GM12892 (cell line): ENCODE data around the gene RHOJ.

Experiments used
- DNase-seq: peaks from one replicate; pipeline ENCODE4 v3.0.0; 2011; ENCODE audit not compliant: insufficient read length
- FAIRE-seq: peaks from 2 replicates; lab custom pipeline; 2011; peaks lifted over from hg19 to GRCh38; lab: Jason Lieb, UNC
- POLR2A ChIP-seq: IDR thresholded peaks from 2 replicates; pipeline ENCODE4 v1.6.1; 2011; ENCODE audit warnings: low read depth, low read length, control low read depth
- POLR2AphosphoS5 ChIP-seq: IDR thresholded peaks from 2 replicates; pipeline ENCODE4 v1.6.1; 2011; ENCODE audit warnings: low read depth, low read length, control low read depth
- TAF1 ChIP-seq: IDR thresholded peaks from 2 replicates; pipeline ENCODE4 v1.6.1; 2011; ENCODE audit warnings: low read depth, mild to moderate bottlenecking, control low read depth, low read length, borderline replicate concordance

The RHOJ gene

GRCh38 chr14:63241096-63241495, 36.9 kb downstream of the RHOJ start:
- FAIRE-seq = no peak
- no peak for DNase-seq
- TF ChIP-seq POLR2A = no peak
- no peak for TF ChIP-seq TAF1
- TF ChIP-seq POLR2AphosphoS5 = no peak

- TF ChIP-seq POLR2AphosphoS5 = no peak
- TF ChIP-seq POLR2A = no peak
- TF ChIP-seq TAF1 = no peak
- no peak for DNase-seq
- FAIRE-seq = no peak
Measured at GRCh38 chr14:63243646-63244045, 39.4 kb downstream of the RHOJ start.

- FAIRE-seq (no peak), DNase-seq (no peak)
- TF ChIP-seq POLR2AphosphoS5 (no peak), TAF1 (no peak), POLR2A (no peak)
Measured at GRCh38 chr14:63245893-63246292, 41.6 kb downstream of the RHOJ start.

- FAIRE-seq = no peak
- no peak for DNase-seq
- no peak for TF ChIP-seq POLR2AphosphoS5
- TF ChIP-seq TAF1 = no peak
- no peak for TF ChIP-seq POLR2A
Measured at GRCh38 chr14:63248211-63248610, 44.0 kb downstream of the RHOJ start.

- TF ChIP-seq POLR2AphosphoS5 = no peak
- TF ChIP-seq TAF1 = no peak
- TF ChIP-seq POLR2A = no peak
- FAIRE-seq = no peak
- no peak for DNase-seq
Measured at GRCh38 chr14:63249092-63249491, 44.8 kb downstream of the RHOJ start.

GRCh38 chr14:63257299-63257698, 53.1 kb downstream of the RHOJ start:
- FAIRE-seq (no peak), DNase-seq (no peak)
- TF ChIP-seq POLR2A (no peak), POLR2AphosphoS5 (no peak), TAF1 (no peak)

- no peak for TF ChIP-seq POLR2A
- no peak for TF ChIP-seq POLR2AphosphoS5
- TF ChIP-seq TAF1 = no peak
- FAIRE-seq (no peak), DNase-seq (no peak)
Measured at GRCh38 chr14:63262446-63262845, 58.2 kb downstream of the RHOJ start.

GRCh38 chr14:63266106-63266505, 61.9 kb downstream of the RHOJ start:
- DNase-seq = no peak
- no peak for FAIRE-seq
- no peak for TF ChIP-seq POLR2AphosphoS5
- TF ChIP-seq TAF1 = no peak
- no peak for TF ChIP-seq POLR2A

GRCh38 chr14:63267171-63267570, 62.9 kb downstream of the RHOJ start:
- TF ChIP-seq TAF1 (no peak), POLR2AphosphoS5 (no peak), POLR2A (no peak)
- FAIRE-seq (no peak), DNase-seq (no peak)

- FAIRE-seq = no peak
- DNase-seq = no peak
- TF ChIP-seq TAF1 (no peak), POLR2AphosphoS5 (no peak), POLR2A (no peak)
Measured at GRCh38 chr14:63268771-63269170, 64.5 kb downstream of the RHOJ start.

GRCh38 chr14:63269561-63270225, 65.5 kb downstream of the RHOJ start:
- TF ChIP-seq POLR2AphosphoS5 (no peak), TAF1 (no peak), POLR2A (no peak)
- no peak for FAIRE-seq
- no peak for DNase-seq

GRCh38 chr14:63273129-63273528, 68.9 kb downstream of the RHOJ start:
- DNase-seq (no peak), FAIRE-seq (no peak)
- TF ChIP-seq POLR2A (no peak), TAF1 (no peak), POLR2AphosphoS5 (no peak)
